B cell (primary cell): ENCODE results near the gene GBX1. TPM values are rescaled to one million over a fixed set of nuclear protein-coding genes. Genes with fewer than 3 reads are reported as not detected.

Source experiments
- ATAC-seq: fragments of 200-7000 bp; cut with Tn5 transposase; one replicate; pipeline ENCODE4 v1.10.0; 2021; ENCODE audit warnings: low read depth, mild to moderate bottlenecking, moderate number of reproducible peaks, moderate library complexity
- CTCF ChIA-PET: fragments of 350-600 bp; sonication (Branson Sonifier 250); formaldehyde crosslinking; loops from one replicate; lab custom pipeline; 2021; ENCODE audit warnings: antibody characterized with exemption, inconsistent platforms; lab: Charles Lee
- POLR2A ChIA-PET: fragments of 350-600 bp; sonication (Branson Sonifier 250); formaldehyde crosslinking; loops from one replicate; lab custom pipeline; 2021; ENCODE audit warnings: antibody characterized with exemption; lab: Charles Lee
- DNase-seq: peaks from one replicate; pipeline ENCODE4 v3.0.0; 2013
- H2AFZ ChIP-seq: 2 replicates; pipeline ENCODE4 v1.6.1; 2012; ENCODE audit warnings: mild to moderate bottlenecking, low read depth, low read length; ENCODE audit not compliant: insufficient read depth, poor library complexity, severe bottlenecking
- H3K27ac ChIP-seq, 2 donors: 1 replicate in 1 of 2; 2 replicates in 1 of 2; pipeline ENCODE4 v1.5.1; 2012 to 2013; ENCODE audit warnings: low read length in 2 of 2, mild to moderate bottlenecking in 2 of 2, moderate library complexity in 1 of 2
- H3K27me3 ChIP-seq, 4 experiments: fragments of 200-600 bp in 1 of 4; sonication (generic) in 1 of 4; replicated peaks in 1 of 4; 1 replicate in 2 of 4; 2 replicates in 2 of 4; pipeline versions ENCODE4 v1.6.1 to v1.7.0; 2013 to 2016; ENCODE audit warnings: low read length in 3 of 4, mild to moderate bottlenecking in 2 of 4, mixed read lengths in 1 of 4, moderate library complexity in 1 of 4; ENCODE audit not compliant: insufficient read depth in 4 of 4, control insufficient read depth in 3 of 4; ENCODE audit errors: control extremely low read depth in 1 of 4
- H3K36me3 ChIP-seq, 2 experiments: replicated peaks in 1 of 2; 1 replicate in 1 of 2; 2 replicates in 1 of 2; pipeline versions ENCODE4 v1.6.1 to v1.7.1; 2013; ENCODE audit warnings: low read length in 1 of 2; ENCODE audit not compliant: insufficient read depth in 2 of 2, control insufficient read depth in 1 of 2; ENCODE audit errors: control extremely low read depth in 1 of 2, extremely low read depth in 1 of 2
- H3K4me1 ChIP-seq, 2 donors: fragments of 200-600 bp in 1 of 2; sonication (generic) in 1 of 2; 1 replicate in 1 of 2; 2 replicates in 1 of 2; pipeline versions ENCODE4 v1.5.1 to v1.6.1; 2013 to 2017; ENCODE audit warnings: low read length in 2 of 2; ENCODE audit not compliant: control insufficient read depth in 2 of 2, insufficient read depth in 2 of 2
- H3K4me2 ChIP-seq: replicated peaks from 2 replicates; pipeline ENCODE3; 2012; ENCODE audit warnings: mild to moderate bottlenecking, low read depth, low read length; ENCODE audit not compliant: poor library complexity, severe bottlenecking
- H3K4me3 ChIP-seq, 5 experiments: fragments of 200-600 bp in 1 of 5; sonication (generic) in 1 of 5; 1 replicate in 3 of 5; 2 replicates in 2 of 5; pipeline versions ENCODE4 v1.5.1 to v1.7.0; 2011 to 2016; ENCODE audit warnings: low read length in 4 of 5, mild to moderate bottlenecking in 4 of 5, low read depth in 2 of 5, control low read depth in 1 of 5, moderate library complexity in 1 of 5; ENCODE audit not compliant: insufficient read depth in 1 of 5; ENCODE audit errors: control extremely low read depth in 1 of 5, extremely low read depth in 1 of 5
- H3K79me2 ChIP-seq: fragments of 200-600 bp; sonication (generic); one replicate; pipeline ENCODE4 v1.6.0; 2016; ENCODE audit warnings: low read length; ENCODE audit not compliant: control insufficient read depth, insufficient read depth
- H3K9ac ChIP-seq: fragments of 200-600 bp; sonication (generic); 2 replicates; pipeline ENCODE4 v1.6.1; 2017; ENCODE audit warnings: mild to moderate bottlenecking, low read length, moderate library complexity
- H3K9me3 ChIP-seq, 3 donors: one replicate each; pipeline versions ENCODE4 v1.6.1 to v1.7.1; 2013; ENCODE audit warnings: low read length in 2 of 3; ENCODE audit not compliant: control insufficient read depth in 2 of 3, insufficient read depth in 1 of 3; ENCODE audit errors: control extremely low read depth in 1 of 3
- H4K20me1 ChIP-seq: 2 replicates; pipeline ENCODE4 v1.6.0; 2012; ENCODE audit warnings: mild to moderate bottlenecking, low read length; ENCODE audit not compliant: insufficient read depth, control insufficient read depth, poor library complexity, severe bottlenecking
- H3K27ac Mint-ChIP-seq: one replicate; pipeline ENCODE4 v1.8.0; 2021; ENCODE audit warnings: mixed read lengths
- H3K27me3 Mint-ChIP-seq: one replicate; pipeline ENCODE4 v1.8.0; 2021; ENCODE audit warnings: mixed read lengths
- H3K4me1 Mint-ChIP-seq: one replicate; pipeline ENCODE4 v1.8.0; 2021; ENCODE audit warnings: mixed read lengths
- H3K4me3 Mint-ChIP-seq: one replicate; pipeline ENCODE4 v1.8.0; 2021; ENCODE audit warnings: mixed read lengths
- H3K9me3 Mint-ChIP-seq: one replicate; pipeline ENCODE4 v1.8.0; 2022; ENCODE audit warnings: mixed read lengths; ENCODE audit not compliant: insufficient read depth
- EZH2 ChIP-seq: IDR thresholded peaks from 2 replicates; pipeline ENCODE4 v1.6.1; 2012; ENCODE audit warnings: borderline replicate concordance, low read depth, mild to moderate bottlenecking, moderate library complexity, low read length; ENCODE audit not compliant: insufficient read depth, poor library complexity, severe bottlenecking
- WGBS: methylation state at CpG from one replicate; pipeline ENCODE4 v1.1.5; 2013; ENCODE audit warnings: missing lambda C conversion rate; ENCODE audit not compliant: insufficient coverage; 5-methylcytosine and 5-hydroxymethylcytosine counted together
- intact Hi-C: fragments of 100-400 bp; cut with micrococcal nuclease; formaldehyde crosslinking; loops from one replicate; pipeline ENCODE4 v1.10.0; 2022
- polyA plus RNA-seq: library from polyadenylated mRNA; depleted of rRNA; stranded (reverse); fragments of >200 nt; gene quantifications from 2 replicates; pipeline ENCODE4 v1.2.3, GENCODE V29; 2012
- total RNA-seq, 2 donors: library from RNA; stranded (reverse); fragments of 120-200 nt in 1 of 2; gene quantifications; 1 replicate in 1 of 2; 2 replicates in 1 of 2; pipeline versions ENCODE4 v1.2.3 to v1.2.4, GENCODE V29; 2013 to 2022
- TF ChIP-seq, protein P1 (sequence below): fragments of 200-600 bp; IDR thresholded peaks from one replicate; pipeline ENCODE4 v1.8.0; 2022; ENCODE audit warnings: antibody characterized with exemption, mild to moderate bottlenecking

The GBX1 gene
- total and polyA plus RNA-seq, 2 donors (not counting 1 experiment from before 2014, with no cell fraction given) = not detected

DNA sequence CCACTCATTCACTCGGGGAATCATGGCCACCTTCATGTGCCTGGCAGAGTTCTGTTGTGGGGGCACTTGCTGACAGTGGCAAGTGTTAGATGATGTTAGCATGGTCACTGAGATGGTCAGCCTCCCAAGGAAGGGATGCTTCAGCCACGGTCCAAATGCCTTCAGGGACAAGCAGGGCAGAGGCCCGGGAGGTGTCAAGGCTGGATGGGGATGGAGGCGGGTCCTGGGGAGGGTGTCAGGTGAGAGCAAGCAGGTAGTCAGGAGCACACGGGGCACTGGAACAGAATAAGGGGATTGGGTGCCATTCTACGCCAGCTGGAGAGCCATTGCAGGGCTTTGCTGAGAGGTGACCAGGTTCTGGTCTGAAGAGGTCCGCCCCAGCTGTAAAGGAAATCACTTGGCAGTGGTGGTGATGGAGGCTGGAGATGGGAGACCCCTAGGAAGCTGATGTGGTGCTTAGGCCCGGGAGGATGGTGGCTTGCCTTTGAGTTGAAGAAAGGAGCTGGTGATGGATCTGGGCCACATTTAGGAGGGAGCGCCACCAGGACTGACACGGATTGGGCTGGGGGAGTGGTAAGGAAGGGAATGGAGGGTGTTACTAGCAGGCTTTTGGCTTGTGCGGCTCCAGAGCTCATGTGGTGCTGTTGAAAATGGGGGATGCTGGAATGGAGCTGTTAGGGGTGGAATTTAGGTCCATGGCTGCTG lies 57.1 kb downstream of the GBX1 start:
- TF ChIP-seq, protein P1, sequence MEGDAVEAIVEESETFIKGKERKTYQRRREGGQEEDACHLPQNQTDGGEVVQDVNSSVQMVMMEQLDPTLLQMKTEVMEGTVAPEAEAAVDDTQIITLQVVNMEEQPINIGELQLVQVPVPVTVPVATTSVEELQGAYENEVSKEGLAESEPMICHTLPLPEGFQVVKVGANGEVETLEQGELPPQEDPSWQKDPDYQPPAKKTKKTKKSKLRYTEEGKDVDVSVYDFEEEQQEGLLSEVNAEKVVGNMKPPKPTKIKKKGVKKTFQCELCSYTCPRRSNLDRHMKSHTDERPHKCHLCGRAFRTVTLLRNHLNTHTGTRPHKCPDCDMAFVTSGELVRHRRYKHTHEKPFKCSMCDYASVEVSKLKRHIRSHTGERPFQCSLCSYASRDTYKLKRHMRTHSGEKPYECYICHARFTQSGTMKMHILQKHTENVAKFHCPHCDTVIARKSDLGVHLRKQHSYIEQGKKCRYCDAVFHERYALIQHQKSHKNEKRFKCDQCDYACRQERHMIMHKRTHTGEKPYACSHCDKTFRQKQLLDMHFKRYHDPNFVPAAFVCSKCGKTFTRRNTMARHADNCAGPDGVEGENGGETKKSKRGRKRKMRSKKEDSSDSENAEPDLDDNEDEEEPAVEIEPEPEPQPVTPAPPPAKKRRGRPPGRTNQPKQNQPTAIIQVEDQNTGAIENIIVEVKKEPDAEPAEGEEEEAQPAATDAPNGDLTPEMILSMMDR = no peak
- TF ChIP-seq EZH2 = no peak
- Mint-ChIP-seq H3K27ac (no peak overlapping the region), H3K9me3 (no peaks in the 10 kb centered on the region), H3K27me3 (peaks cover 16% of the 10 kb centered on the region), H3K4me1 (no peaks in the 10 kb centered on the region), H3K4me3 (no peak overlapping the region)
- 90% methylated on average over 11 of the region's 11 CpGs for WGBS
- H4K20me1 ChIP-seq = peaks cover 6% of the 10 kb centered on the region
- H3K4me3 ChIP-seq = no peak overlapping the region
- H3K27ac ChIP-seq = no peak overlapping the region
- H3K9ac ChIP-seq = no peak overlapping the region
- no peaks in the 10 kb centered on the region for H3K36me3 ChIP-seq
- CTCF ChIA-PET = interaction anchor here (0.8 to 6.9 kb wide), 29 partner anchors 8 to 825 kb away, joined by 3 to 44 read pairs (median 3); partner anchors contain the start of gene ABCB8
- ATAC-seq = no peak
- no peak for DNase-seq
- no peak overlapping the region for H2AFZ ChIP-seq
- POLR2A ChIA-PET = interaction anchor here (0.5 kb wide), 1 partner anchor 1351 kb away, joined by 9 read pairs; no protein-coding TSS in a partner anchor
- no peaks in the 10 kb centered on the region for H3K79me2 ChIP-seq
- peaks cover 0 to 6% of the 10 kb centered on the region in 2 donors for H3K4me1 ChIP-seq
- H3K27me3 ChIP-seq = peaks cover 0 to 23% (median 8%) of the 10 kb centered on the region in 4 experiments
- intact Hi-C loops = no loop called here
- no peak overlapping the region for H3K4me2 ChIP-seq
- no peaks in the 10 kb centered on the region for H3K9me3 ChIP-seq
